Mesendoderm (in vitro differentiated cells): ENCODE data around the gene NSUN2.

Experiments used
- DNase-seq: peaks from one replicate; pipeline ENCODE4 v3.0.0; 2013
- H2AK5ac ChIP-seq: 2 replicates; pipeline ENCODE4 v1.6.1; 2013; ENCODE audit warnings: low read length, inconsistent platforms
- H2BK120ac ChIP-seq: 2 replicates; pipeline ENCODE4 v1.6.1; 2013; ENCODE audit warnings: low read depth, mild to moderate bottlenecking, low read length, moderate library complexity, mixed read lengths
- H2BK15ac ChIP-seq: replicated peaks from 2 replicates; pipeline ENCODE4 v1.6.1; 2013; ENCODE audit warnings: low read depth, mild to moderate bottlenecking, moderate library complexity
- H2BK5ac ChIP-seq: 2 replicates; pipeline ENCODE4 v1.6.1; 2013; ENCODE audit warnings: low read length, inconsistent platforms
- H3K18ac ChIP-seq: 2 replicates; pipeline ENCODE4 v1.6.1; 2013; ENCODE audit warnings: mild to moderate bottlenecking, low read length, mixed read lengths
- H3K23ac ChIP-seq: one replicate; pipeline ENCODE4 v1.6.1; 2013; ENCODE audit warnings: low read length
- H3K27ac ChIP-seq: 2 replicates; pipeline ENCODE4 v1.5.1; 2013; ENCODE audit warnings: low read depth, mild to moderate bottlenecking, inconsistent platforms, low read length, moderate library complexity
- H3K27me3 ChIP-seq: 2 replicates; pipeline ENCODE4 v1.6.1; 2013; ENCODE audit warnings: low read length, control low read depth, mild to moderate bottlenecking, inconsistent platforms; ENCODE audit not compliant: insufficient read depth, poor library complexity
- H3K36me3 ChIP-seq: 2 replicates; pipeline ENCODE4 v1.6.1; 2013; ENCODE audit warnings: low read length, inconsistent platforms; ENCODE audit not compliant: control insufficient read depth, insufficient read depth
- H3K4ac ChIP-seq: one replicate; pipeline ENCODE4 v1.6.1; 2013; ENCODE audit warnings: low read depth, mild to moderate bottlenecking, low read length, moderate library complexity
- H3K4me1 ChIP-seq: 2 replicates; pipeline ENCODE4 v1.6.1; 2013; ENCODE audit warnings: low read depth, low read length, inconsistent platforms; ENCODE audit not compliant: control insufficient read depth
- H3K4me2 ChIP-seq: 2 replicates; pipeline ENCODE4 v1.6.1; 2013; ENCODE audit warnings: low read length
- H3K4me3 ChIP-seq: 2 replicates; pipeline ENCODE4 v1.5.1; 2013; ENCODE audit warnings: mild to moderate bottlenecking, low read length
- H3K56ac ChIP-seq: one replicate; pipeline ENCODE4 v1.6.1; 2013; ENCODE audit warnings: low read length
- H3K79me1 ChIP-seq: 2 replicates; pipeline ENCODE4 v1.6.1; 2013; ENCODE audit warnings: low read length, inconsistent platforms
- H3K79me2 ChIP-seq: 2 replicates; pipeline ENCODE4 v1.6.1; 2013; ENCODE audit warnings: mild to moderate bottlenecking, low read length; ENCODE audit not compliant: control insufficient read depth, insufficient read depth
- H3K9ac ChIP-seq: 2 replicates; pipeline ENCODE4 v1.6.1; 2013; ENCODE audit warnings: low read length, inconsistent platforms
- H4K5ac ChIP-seq: one replicate; pipeline ENCODE4 v1.6.1; 2013; ENCODE audit warnings: low read length
- H4K8ac ChIP-seq: one replicate; pipeline ENCODE4 v1.6.1; 2013; ENCODE audit warnings: low read depth, mild to moderate bottlenecking, control low read depth, low read length, moderate library complexity
- WGBS: extraction: QIAGEN DNeasy Blood & Tissue Kit; methylation state at CpG from one replicate; pipeline ENCODE4 v1.1.7; 2013; ENCODE audit warnings: low lambda C conversion rate, missing lambda C conversion rate; ENCODE audit not compliant: insufficient coverage; ENCODE audit errors: extremely low coverage; 5-methylcytosine and 5-hydroxymethylcytosine counted together

Gene NSUN2

DNA sequence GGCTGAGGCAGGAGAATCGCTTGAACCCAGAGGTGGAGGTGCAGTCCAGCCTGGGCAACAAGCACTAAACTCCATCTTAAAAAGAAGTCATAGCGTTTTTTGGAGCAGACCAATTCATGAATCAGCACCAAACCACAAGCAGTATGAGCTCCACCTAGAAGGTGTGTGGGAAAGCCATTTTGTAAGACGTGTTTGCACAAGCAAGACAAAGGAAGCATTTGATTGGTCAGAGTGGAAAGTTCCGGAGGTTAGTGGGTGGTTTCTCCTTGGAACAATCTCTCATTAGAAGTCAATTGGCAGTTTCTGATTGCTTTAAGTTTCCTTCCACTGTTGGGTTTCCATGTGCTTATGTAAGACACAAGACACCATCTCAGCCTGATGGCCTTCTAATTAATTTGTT lies 5.4 kb upstream of the NSUN2 start:
- Histone ChIP-seq H3K56ac (no peak overlapping the region), H3K27ac (no peak overlapping the region), H2AK5ac (no peak overlapping the region), H3K79me1 (peaks cover 26% of the 10 kb centered on the region), H4K8ac (no peak overlapping the region), H3K9ac (no peak overlapping the region), H2BK15ac (no peak overlapping the region), H3K79me2 (peaks cover 15% of the 10 kb centered on the region), H3K4ac (no peak overlapping the region), H3K4me3 (no peak overlapping the region), H4K5ac (no peak overlapping the region), H3K4me1 (no peaks in the 10 kb centered on the region), H2BK120ac (no peak overlapping the region), H3K4me2 (no peak overlapping the region), H3K23ac (no peak overlapping the region), H3K36me3 (no peaks in the 10 kb centered on the region), H3K18ac (no peak overlapping the region), H3K27me3 (no peaks in the 10 kb centered on the region), H2BK5ac (no peak overlapping the region)
- no CpG with 5 or more reads among the region's 4 CpGs for WGBS
- DNase-seq, result no peak

DNA sequence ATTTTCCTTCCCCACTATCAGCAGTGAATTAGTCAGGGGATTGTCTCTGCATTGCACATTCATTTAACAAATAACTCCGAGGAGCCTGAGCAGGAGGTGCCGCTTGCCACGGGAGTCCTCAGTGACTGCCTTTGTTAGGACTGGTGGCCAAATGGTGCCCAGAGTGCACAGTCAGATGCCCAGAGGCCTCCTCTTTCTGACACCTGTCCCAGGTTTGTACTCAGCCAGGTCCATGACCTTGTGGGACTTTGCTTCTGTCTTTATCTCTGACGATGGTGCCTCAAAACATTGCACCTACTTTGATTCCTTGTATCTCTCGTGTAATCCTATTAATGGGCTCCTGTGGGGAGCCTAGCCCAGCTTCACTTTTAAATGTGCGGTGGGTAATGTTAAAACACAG lies 4.7 kb upstream of the NSUN2 start:
- H2BK120ac ChIP-seq, result no peak overlapping the region
- no CpG with 5 or more reads among the region's 6 CpGs for WGBS
- H3K18ac ChIP-seq, result no peak overlapping the region
- H3K79me2 ChIP-seq, result peaks cover 17% of the 10 kb centered on the region
- no peak overlapping the region for H3K4me2 ChIP-seq
- H3K4ac ChIP-seq, result no peak overlapping the region
- no peak overlapping the region for H2AK5ac ChIP-seq
- H2BK15ac ChIP-seq, result no peak overlapping the region
- no peak overlapping the region for H3K23ac ChIP-seq
- no peaks in the 10 kb centered on the region for H3K27me3 ChIP-seq
- H3K4me1 ChIP-seq, result no peaks in the 10 kb centered on the region
- no peak overlapping the region for H3K27ac ChIP-seq
- H3K9ac ChIP-seq, result no peak overlapping the region
- no peak overlapping the region for H4K8ac ChIP-seq
- no peak overlapping the region for H2BK5ac ChIP-seq
- H3K79me1 ChIP-seq, result peaks cover 26% of the 10 kb centered on the region
- H4K5ac ChIP-seq, result no peak overlapping the region
- no peak overlapping the region for H3K56ac ChIP-seq
- H3K36me3 ChIP-seq, result no peaks in the 10 kb centered on the region
- DNase-seq, result peak; percentile 23
- H3K4me3 ChIP-seq, result no peak overlapping the region

DNA sequence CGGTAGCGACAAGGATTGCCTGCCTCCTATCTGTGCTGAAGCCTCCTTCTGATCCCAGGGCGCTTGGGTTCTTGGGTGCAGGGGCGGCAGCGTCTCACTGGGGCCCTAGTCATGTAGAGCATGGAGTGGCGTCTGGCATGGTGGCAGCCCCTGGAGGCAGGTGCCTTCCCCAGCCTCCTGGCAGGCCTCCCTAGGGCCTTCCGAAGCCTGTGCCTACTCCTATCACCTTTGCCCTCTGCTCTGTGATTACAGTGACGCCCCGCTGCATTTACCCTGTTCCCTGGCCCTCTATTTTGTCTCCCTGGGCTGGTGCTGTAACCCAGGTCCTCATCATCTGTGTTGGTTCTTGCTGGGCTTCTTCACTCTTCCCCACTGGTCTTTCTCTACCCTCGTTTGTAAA lies 4.2 kb upstream of the NSUN2 start:
- H3K23ac ChIP-seq, result no peak overlapping the region
- H2BK120ac ChIP-seq, result no peak overlapping the region
- peaks cover 28% of the 10 kb centered on the region for H3K79me1 ChIP-seq
- H3K4me1 ChIP-seq, result no peaks in the 10 kb centered on the region
- no peak overlapping the region for H2BK15ac ChIP-seq
- no CpG with 5 or more reads among the region's 10 CpGs for WGBS
- H4K5ac ChIP-seq, result no peak overlapping the region
- H2BK5ac ChIP-seq, result no peak overlapping the region
- H3K4me2 ChIP-seq, result no peak overlapping the region
- H3K56ac ChIP-seq, result no peak overlapping the region
- no peak overlapping the region for H3K27ac ChIP-seq
- H3K18ac ChIP-seq, result no peak overlapping the region
- H2AK5ac ChIP-seq, result no peak overlapping the region
- no peak overlapping the region for H4K8ac ChIP-seq
- H3K4ac ChIP-seq, result no peak overlapping the region
- no peak overlapping the region for H3K4me3 ChIP-seq
- no peak for DNase-seq
- no peak overlapping the region for H3K9ac ChIP-seq
- no peaks in the 10 kb centered on the region for H3K36me3 ChIP-seq
- peaks cover 23% of the 10 kb centered on the region for H3K79me2 ChIP-seq
- no peaks in the 10 kb centered on the region for H3K27me3 ChIP-seq

DNA sequence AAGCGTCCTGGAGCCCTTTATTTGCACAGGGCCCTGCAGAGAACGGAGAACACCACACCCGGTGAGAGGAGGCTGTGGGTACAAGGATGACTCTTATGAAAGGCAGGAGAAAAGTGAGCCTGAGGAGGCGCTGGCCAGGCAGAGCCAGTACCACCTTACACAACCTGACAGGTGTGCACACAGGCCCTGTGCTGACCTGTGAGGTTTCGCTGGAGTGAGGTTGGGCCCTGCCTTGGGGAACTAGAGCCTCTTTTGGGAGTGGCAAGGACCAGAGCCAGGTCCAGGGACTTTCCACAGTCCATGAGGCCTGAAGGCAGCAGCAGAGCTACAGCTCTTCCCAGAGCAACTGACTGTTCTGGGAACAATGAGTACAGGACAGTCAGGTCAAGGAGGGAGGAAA lies 3.4 kb upstream of the NSUN2 start:
- Histone ChIP-seq H3K18ac (no peak overlapping the region), H3K56ac (no peak overlapping the region), H3K79me2 (peaks cover 30% of the 10 kb centered on the region), H2AK5ac (no peak overlapping the region), H3K36me3 (no peaks in the 10 kb centered on the region), H3K27ac (no peak overlapping the region), H2BK120ac (no peak overlapping the region), H3K79me1 (peaks cover 28% of the 10 kb centered on the region), H4K5ac (no peak overlapping the region), H2BK5ac (no peak overlapping the region), H4K8ac (no peak overlapping the region), H3K27me3 (no peaks in the 10 kb centered on the region), H2BK15ac (no peak overlapping the region), H3K23ac (no peak overlapping the region), H3K4me1 (peaks cover 2% of the 10 kb centered on the region), H3K4ac (no peak overlapping the region), H3K4me2 (no peak overlapping the region), H3K4me3 (no peak overlapping the region), H3K9ac (no peak overlapping the region)
- no CpG with 5 or more reads among the region's 5 CpGs for WGBS
- DNase-seq, result no peak

DNA sequence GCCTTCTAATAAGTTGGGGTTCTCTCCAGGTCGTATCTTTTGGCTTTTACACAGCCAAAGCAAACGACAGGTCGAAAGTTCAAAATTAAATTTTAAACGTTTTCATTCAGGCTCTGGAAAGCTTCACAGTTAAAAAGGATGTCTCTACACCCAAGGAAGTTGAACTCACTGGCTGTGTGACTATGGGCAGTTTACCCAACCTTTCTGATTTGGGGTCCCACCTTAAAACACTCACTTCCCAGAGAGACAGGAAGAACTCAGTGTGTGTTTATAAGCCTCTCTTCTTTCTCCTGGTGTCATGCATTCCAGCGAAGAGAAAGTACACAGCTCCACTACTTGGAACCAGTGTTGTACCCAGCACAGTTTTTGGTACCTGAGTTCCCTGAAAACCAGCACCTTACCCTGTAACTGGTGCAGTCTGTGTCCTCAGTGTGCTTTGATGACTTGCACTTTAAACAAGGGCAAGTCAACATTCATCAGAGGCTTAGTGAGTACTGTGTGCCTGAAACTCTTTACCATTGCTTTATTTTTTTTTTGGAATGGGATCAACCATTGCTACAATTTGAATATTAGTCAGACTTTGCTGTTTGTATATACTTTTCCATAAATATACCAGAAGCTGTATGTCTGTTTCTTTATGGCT lies 2.1 kb upstream of the NSUN2 start:
- H3K4ac ChIP-seq, result no peak overlapping the region
- H3K79me1 ChIP-seq, result peaks cover 30% of the 10 kb centered on the region
- H3K56ac ChIP-seq, result no peak overlapping the region
- no peak for DNase-seq
- peaks cover 6% of the 10 kb centered on the region for H3K36me3 ChIP-seq
- H3K27ac ChIP-seq, result no peak overlapping the region
- H4K8ac ChIP-seq, result no peak overlapping the region
- H2AK5ac ChIP-seq, result no peak overlapping the region
- no peak overlapping the region for H3K23ac ChIP-seq
- H3K4me1 ChIP-seq, result peaks cover 4% of the 10 kb centered on the region
- no peak overlapping the region for H3K4me3 ChIP-seq
- no peaks in the 10 kb centered on the region for H3K27me3 ChIP-seq
- WGBS, result no CpG with 5 or more reads among the region's 5 CpGs
- H3K18ac ChIP-seq, result no peak overlapping the region
- no peak overlapping the region for H2BK15ac ChIP-seq
- peak overlapping the region; percentile 19 for H3K9ac ChIP-seq
- no peak overlapping the region for H4K5ac ChIP-seq
- H3K4me2 ChIP-seq, result no peak overlapping the region
- H3K79me2 ChIP-seq, result peaks cover 44% of the 10 kb centered on the region
- no peak overlapping the region for H2BK120ac ChIP-seq
- H2BK5ac ChIP-seq, result no peak overlapping the region

DNA sequence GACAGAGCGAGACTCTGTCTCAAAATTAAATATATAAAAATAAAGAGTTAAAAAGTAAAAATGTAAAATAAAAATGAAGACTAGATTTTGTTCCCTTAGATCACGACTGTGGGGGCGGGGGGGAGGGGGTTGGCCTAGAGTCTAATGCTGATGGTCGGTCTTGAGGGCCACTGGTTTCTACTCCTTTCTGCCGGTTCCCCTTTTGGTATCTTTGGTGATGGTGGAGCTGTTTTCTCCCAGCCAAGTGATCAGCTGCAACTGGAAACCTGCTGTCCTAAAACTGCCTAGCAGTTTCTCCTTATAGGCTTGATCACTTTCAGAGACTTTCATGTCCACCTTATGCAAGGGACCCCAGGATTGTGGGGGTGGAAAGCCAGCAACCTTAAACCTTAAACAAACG lies 1.5 kb upstream of the NSUN2 start:
- peaks cover 6% of the 10 kb centered on the region for H3K36me3 ChIP-seq
- peak overlapping the region; percentile 75 for H3K4me2 ChIP-seq
- no peak overlapping the region for H3K4me3 ChIP-seq
- peaks cover 4% of the 10 kb centered on the region for H3K4me1 ChIP-seq
- H3K27ac ChIP-seq, result no peak overlapping the region
- peak overlapping the region; percentile 84 for H3K9ac ChIP-seq
- no peaks in the 10 kb centered on the region for H3K27me3 ChIP-seq
- H2BK5ac ChIP-seq, result no peak overlapping the region
- H3K23ac ChIP-seq, result no peak overlapping the region
- H4K5ac ChIP-seq, result no peak overlapping the region
- H3K18ac ChIP-seq, result no peak overlapping the region
- H3K56ac ChIP-seq, result peak overlapping the region; percentile 37
- no peak overlapping the region for H2BK120ac ChIP-seq
- no peak overlapping the region for H3K4ac ChIP-seq
- no peak overlapping the region for H4K8ac ChIP-seq
- H3K79me2 ChIP-seq, result peaks cover 50% of the 10 kb centered on the region
- no peak overlapping the region for H2BK15ac ChIP-seq
- DNase-seq, result peak; percentile 21
- no peak overlapping the region for H2AK5ac ChIP-seq
- H3K79me1 ChIP-seq, result peaks cover 32% of the 10 kb centered on the region
- WGBS, result no CpG with 5 or more reads among the region's 6 CpGs
